NAMALWA (cell line): Measurements from ENCODE around the gene SOCS7.
A peak's percentile ranks its signal among the peaks of the same experiment; 100 is the strongest.

Experiments used
- DNase-seq: peaks from one replicate; pipeline ENCODE4 v3.0.0-alpha.2; 2015; ENCODE audit warnings: low spot score

SOCS7 gene

DNA sequence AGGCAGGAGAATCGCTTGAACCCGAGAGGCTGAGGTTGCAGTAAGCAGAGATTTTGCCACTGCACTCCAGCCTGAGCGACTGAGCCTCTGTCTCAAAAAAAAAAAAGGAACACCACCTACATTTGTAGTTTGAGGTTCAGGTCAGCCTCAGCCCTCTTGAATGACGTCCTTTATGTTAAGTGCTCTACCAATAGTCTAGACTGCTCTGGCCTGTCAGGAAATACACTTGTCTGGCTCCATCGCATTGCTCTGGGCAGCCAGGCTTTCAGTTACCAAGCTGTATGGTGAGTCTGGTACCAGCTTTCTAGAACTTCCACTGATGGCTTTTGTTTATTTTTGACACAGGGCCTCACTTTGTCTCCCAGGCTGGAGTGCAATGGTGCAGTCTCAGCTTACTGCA, 11.4 kb downstream of the SOCS7 start:
- no peak for DNase-seq

DNA sequence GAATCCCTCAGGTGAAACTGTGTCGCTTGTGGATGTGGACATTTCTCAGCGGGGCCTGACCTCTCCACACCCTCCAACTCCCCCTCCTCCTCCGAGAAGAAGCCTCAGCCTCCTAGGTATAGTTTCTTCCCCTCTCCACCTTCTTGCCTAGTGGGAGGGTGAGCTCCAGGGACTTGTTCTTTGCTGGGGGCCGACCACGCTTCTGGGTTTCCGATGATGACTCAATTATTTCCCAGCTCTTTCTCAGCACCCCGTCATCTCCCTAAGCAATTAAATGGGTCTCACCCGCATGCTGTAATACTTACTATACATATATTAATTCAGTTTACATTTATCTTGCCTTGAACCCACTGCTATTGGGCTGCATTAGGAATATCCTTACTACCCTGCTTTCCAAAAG, 13.1 kb downstream of the SOCS7 start:
- no peak for DNase-seq

DNA sequence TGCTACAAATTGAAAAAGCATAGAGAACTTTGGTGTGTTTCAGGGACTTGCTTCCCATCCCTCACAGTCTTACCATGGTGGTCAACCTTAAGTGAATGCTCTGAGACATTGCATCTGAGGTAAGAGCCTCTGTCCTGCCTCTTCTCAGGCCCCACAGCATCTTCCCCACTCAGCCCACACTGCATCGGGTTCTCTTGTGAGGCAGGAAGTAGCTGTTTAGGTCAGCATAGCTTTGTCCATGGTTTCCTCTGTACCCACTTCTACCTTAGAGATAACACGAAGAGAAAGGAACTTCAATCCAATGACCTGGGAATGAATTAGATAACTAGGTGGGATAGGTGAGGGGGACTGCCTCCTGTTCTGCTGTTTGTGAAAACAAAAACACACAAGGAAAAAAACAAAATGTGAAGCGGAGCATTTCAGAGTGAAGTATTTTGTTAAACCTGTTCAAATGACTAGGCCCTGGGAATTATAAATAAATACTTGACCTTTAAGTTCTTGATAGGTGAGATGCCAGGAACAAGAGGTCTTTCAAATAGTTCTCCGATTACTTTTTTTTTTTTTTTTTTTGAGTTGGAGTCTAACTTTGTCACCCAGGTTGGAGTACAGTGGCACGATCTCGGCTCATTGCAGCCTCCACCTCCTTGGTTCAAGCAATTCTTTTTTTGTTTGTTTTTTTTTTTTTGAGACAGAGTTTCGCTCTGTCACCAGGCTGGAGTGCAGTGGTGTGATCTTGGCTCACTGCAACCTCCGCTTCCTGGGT, 17.7 kb downstream of the SOCS7 start:
- no peak for DNase-seq

GRCh38 chr17:38379448-38379847, 27.8 kb downstream of the SOCS7 start:
- no peak for DNase-seq

GRCh38 chr17:38395090-38395489, 43.4 kb downstream of the SOCS7 start:
- DNase-seq, result no peak

DNA sequence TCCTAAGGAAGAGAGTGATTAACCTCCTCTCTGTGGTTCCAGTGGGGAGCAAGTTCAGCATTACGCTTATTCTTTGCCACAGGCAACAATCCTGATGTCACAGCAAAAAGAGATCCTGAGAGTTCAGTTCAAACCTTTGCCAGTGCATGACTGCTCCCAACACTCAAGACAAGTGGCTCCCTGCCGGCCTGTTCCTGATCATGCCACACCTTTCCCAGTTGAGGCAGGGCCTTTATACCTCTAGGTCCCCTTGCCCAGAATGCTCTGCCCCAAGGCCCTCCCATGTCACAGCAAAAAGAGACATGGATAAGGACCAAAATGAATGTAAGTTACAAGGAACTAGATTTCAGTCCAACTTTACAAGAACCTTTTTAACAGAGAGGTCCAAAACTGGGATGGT, 45.6 kb downstream of the SOCS7 start:
- DNase-seq, result no peak

DNA sequence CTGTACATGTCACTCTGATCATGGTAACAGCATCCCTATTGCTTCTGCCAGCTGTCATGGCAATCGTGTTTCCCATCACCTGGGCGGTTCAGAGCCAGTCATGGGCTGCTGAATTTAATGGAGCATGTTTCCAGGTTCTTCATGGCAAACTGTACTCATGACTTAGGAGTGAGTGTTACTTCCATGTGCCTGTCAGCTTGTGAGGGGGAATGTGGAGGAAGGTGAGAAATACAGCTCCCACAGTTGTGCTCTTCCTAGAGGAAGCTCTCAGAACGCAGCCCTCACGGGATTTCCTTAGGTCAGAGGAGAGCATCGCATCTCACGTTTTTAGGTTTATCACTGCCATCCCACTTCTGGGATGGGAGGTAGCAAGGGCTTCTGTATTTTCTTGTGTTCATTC, 48.6 kb downstream of the SOCS7 start:
- no peak for DNase-seq

DNA sequence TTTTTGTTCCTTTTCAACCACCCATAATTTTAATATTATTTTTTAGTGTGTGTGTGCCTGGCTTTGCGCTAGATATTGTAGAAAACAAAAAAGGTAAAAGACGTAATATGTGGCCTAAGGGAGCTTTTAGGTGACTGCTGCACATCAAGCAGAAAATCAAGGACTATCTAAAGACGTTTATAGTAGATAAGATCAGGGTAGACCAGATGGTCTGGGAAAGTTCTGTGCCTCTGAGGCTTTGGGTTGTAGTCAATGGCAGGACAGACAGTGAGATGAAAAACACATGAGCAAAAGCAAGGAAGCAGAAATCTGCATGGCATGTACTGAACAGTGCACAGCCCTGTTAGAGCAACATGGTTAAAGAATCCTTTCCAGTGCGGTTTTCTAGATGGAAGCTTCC, 49.8 kb downstream of the SOCS7 start:
- no peak for DNase-seq

- DNase-seq, result no peak
These were observed 51.3 kb downstream of the SOCS7 start for GRCh38 chr17:38402897-38403296.

- DNase-seq, result no peak
These were observed 51.8 kb downstream of the SOCS7 start for GRCh38 chr17:38403491-38403890.

DNA sequence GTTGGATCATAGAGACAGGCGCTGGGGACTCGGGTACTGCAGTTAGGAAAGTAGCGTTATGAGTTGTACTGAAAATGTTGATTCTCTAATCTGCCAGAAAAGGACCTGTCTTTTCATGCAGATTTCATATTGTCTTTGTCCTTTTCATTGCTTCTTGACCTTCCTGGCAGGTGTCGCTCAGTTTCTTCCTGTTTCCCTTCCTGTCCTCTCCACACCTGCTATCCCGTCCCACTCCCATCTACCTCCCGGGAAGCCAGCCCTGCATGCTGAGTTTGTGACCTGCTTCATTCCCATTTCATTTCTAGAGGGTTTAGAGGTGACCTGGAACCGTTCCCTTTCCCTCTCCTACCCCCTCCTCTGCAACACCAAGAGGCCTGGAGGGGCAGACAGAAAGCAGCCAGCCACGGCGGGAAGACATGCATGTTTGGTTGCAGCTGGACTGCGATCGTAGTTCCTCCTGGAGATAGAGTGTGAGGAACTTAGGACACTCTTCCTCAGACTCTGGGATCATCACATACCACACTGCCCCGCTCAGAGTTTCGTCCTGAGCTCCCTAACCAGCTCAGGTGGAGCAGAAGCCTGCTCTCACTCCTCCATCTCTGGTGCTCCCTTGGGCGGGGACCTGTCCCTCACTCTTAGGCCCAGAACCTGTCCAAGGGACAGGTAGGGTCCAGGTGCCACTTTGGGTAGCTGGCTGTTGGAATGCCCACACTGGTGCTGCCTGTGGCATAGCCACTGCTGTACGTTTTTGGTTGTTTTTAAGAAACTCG, 52.7 kb downstream of the SOCS7 start:
- no peak for DNase-seq

GRCh38 chr17:38405654-38406053, 54.0 kb downstream of the SOCS7 start:
- no peak for DNase-seq

GRCh38 chr17:38410201-38410600, 58.6 kb downstream of the SOCS7 start:
- DNase-seq, result no peak

- DNase-seq, result peak; percentile 92
These were observed 63.9 kb downstream of the SOCS7 start for GRCh38 chr17:38415250-38416194.

- DNase-seq, result peak; percentile 32
These were observed 65.2 kb downstream of the SOCS7 start for GRCh38 chr17:38416840-38417209.

DNA sequence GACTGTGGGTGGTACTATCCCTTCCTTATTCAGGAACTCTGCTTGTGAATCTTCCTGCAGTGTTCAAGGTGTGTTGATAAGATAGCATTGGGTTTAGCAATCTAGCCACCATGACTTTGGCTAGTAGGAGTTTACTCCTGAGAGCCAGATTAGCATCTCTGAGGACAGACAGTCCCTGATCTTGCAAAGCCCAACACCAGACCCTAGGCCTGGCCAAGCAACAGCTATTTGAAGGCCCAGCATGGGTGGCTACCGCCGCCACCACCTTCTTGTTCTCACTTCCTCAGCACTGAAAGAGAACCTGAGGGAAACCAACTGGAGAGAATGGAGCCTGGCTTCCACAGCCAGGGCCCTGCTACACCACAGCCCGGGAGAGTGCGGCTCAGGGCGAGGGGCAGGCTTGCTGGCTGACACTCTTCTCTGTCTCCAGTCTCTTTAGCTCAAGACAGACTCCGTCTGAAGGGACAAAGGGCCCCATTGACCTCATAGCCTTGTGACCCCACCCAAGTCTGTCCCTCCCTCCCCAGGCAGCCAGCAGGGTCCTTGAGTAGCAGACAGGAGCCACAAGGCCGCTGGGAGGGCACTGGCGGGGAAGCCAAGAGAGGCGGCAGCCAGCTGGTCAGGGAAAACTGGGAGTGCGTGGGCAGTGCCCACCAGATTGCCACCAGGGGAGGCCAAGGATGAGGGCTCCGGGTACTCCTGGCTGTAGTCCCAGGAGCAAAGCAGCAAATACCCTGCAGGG, 65.7 kb downstream of the SOCS7 start:
- peak; percentile 34 for DNase-seq

DNA sequence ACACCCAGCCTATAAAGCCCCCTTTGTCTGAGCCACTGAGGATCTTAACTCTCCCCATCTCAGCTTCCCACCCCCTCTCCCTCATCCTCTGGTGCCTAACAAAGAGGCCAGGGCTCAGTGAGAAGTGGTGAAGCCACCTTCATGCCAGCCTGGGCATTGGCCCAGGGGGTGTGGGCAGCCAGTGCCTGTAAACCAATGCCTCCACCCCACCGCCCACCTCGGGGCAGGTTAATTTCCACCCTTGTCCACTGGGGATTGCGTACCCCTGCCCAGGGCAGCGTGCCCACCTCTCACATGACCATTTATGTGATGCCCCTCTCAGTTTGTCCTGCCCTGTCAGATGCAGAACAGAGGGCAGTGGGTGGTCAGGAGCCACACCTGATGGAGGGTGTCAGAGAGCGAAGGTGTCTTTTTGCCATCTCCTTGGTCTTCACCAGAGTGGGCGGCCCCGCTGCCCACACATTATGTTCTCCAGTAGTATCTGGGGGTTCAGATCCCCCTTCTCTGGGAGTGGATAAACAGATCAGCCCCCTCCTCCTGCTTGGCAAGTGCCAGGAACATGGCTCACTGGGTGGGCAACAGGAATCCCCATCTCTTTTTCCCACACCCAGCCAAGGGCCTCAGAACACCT, 66.5 kb downstream of the SOCS7 start:
- DNase-seq, result no peak

DNA sequence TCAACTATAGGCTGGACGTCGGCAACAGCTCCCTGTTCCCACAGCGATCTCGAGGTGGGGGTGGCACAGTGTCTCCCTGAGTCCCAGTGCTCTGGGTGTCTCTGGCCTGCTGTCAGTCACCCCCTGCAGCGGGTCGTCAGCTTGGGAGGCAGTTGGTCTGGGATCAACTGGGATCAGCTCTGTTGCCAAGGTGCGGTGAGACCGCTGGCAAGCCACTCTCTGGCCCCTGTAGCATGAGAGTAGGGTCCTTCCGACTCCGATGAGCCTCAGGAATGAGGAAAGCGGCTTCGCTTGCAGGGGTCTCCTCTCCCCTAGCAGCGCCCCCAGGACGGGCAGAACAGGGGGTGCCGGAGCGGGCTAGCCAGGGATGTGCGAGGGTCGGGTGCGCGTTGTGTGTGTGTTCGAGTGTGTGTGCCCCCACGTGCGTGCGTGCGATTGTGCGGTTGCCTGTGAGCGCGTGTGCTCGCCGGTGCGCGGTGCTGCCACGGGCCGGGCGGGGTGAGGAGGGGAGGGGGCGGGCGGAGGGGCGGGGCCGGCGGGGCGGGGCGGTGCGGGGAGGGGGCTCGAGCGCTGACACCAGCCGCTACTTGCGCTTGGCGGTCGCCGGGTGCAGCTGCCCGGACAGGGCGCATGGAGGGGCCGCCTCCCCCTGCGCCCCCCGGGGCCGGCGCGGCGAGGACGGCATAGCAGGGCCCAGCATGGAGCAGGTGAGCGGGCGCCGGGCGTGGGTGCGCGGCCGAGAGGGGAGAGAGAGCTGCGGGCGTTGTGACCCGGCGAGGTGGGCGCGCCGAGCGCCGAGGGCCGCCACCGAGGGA, 67.3 kb downstream of the SOCS7 start:
- peak; percentile 44 for DNase-seq

GRCh38 chr17:38419508-38419981, 67.9 kb downstream of the SOCS7 start:
- DNase-seq, result peak; percentile 45

GRCh38 chr17:38420518-38420917, 68.9 kb downstream of the SOCS7 start:
- DNase-seq, result peak; percentile 30
